Muscle layer of duodenum (tissue), 2 donors: ENCODE data around the gene NRF1.
"Not testable (repeated sequence)": the region's sequence is repeated elsewhere in the genome, so short reads cannot be mapped to it uniquely, and the experiment has no call there.

Experiments
- H3K27ac ChIP-seq: one replicate; pipeline ENCODE4 v1.7.0; 2013; ENCODE audit warnings: mild to moderate bottlenecking, low read length
- H3K27me3 ChIP-seq: one replicate; pipeline ENCODE4 v1.7.0; 2013; ENCODE audit warnings: low read depth, mild to moderate bottlenecking, control low read depth, low read length
- H3K36me3 ChIP-seq, 2 donors: one replicate each; pipeline ENCODE4 v1.7.0; 2013; ENCODE audit warnings: low read length in 2 of 2, control low read depth in 1 of 2, mild to moderate bottlenecking in 1 of 2; ENCODE audit not compliant: insufficient read depth in 2 of 2, control insufficient read depth in 1 of 2
- H3K4me1 ChIP-seq, 2 donors: one replicate each; pipeline ENCODE4 v1.7.0; 2013; ENCODE audit warnings: low read length in 2 of 2, mild to moderate bottlenecking in 2 of 2, control low read depth in 1 of 2, moderate library complexity in 1 of 2; ENCODE audit not compliant: insufficient read depth in 2 of 2, control insufficient read depth in 1 of 2
- H3K4me3 ChIP-seq, 2 donors: one replicate each; pipeline ENCODE4 v1.7.0; 2013; ENCODE audit warnings: low read length in 2 of 2, low read depth in 1 of 2, mild to moderate bottlenecking in 1 of 2
- H3K9me3 ChIP-seq, 2 donors: one replicate each; pipeline ENCODE4 v1.7.0; 2013; ENCODE audit warnings: low read length in 2 of 2, control low read depth in 1 of 2, mild to moderate bottlenecking in 1 of 2; ENCODE audit not compliant: control insufficient read depth in 1 of 2
- donor health status: healthy.

Gene NRF1

DNA sequence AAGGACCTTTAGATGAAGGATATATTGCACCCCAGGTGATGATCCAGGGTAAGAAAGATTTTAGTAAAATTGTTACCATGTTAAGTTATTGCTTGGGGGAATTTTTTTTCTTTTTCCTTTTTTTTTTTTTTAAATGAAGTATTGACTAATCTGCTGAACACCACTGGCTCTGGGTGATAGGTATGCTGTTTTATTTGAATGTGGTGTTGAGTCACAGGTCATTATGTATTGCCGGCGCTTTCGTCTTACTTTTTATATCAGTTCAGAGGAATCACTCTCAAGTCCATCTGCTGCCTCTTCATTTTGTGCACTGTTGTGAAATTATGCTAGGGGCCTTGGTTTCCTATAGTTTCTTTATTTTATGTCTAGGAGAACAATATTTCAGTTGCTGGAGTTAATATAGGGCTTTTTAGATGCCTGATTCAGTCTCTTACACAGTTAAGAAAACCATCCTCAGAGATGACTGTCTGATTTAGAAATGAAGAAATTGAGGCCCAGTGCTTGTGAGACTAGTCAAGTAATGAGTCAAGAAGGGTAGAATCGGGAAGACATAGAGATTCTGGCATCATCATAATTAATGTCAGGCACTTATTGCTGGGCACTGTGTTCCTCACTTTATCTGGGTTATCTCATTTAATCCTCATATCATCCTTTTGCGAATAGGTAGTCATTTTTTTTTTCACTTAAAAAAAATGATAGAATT is 38.7 kb downstream of the NRF1 start:
- Histone ChIP-seq H3K36me3 (peaks cover 0 to 3% of the 10 kb centered on the region in 2 donors), H3K27me3 (no peaks in the 10 kb centered on the region), H3K27ac (no peak overlapping the region)

DNA sequence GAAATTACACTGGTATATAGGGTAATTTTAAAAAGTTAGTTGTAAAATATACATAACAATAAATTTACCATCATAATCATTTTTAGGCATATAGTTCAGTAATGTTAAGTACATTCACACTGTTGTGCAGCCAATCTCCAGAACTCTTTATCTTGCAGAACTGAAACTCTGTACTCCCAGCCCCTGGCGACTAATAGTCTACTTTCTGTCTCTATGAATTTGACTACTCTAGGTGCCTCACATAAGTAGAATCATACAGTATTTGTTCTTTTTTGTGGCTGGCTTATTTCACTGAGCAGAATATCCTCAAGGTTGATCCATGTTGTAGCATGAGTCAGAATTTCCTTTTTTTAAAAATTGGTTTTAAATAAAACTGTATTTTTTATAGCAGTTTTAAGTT is 41.4 kb downstream of the NRF1 start:
- Histone ChIP-seq H3K27ac (no peak overlapping the region), H3K4me3 (no peak overlapping the region), H3K9me3 (no peaks in the 10 kb centered on the region), H3K36me3 (peaks cover 0 to 8% of the 10 kb centered on the region in 2 donors), H3K27me3 (no peaks in the 10 kb centered on the region), H3K4me1 (no peaks in the 10 kb centered on the region)

More for the DNA sequence above, 38.7 kb downstream of the NRF1 start:
- H3K4me3 ChIP-seq, result no peak overlapping the region
- no peaks in the 10 kb centered on the region for H3K4me1 ChIP-seq
- H3K9me3 ChIP-seq, result no peaks in the 10 kb centered on the region

GRCh38 chr7:129655811-129656210 is 44.3 kb downstream of the NRF1 start:
- Histone ChIP-seq H3K27ac (no peak overlapping the region), H3K27me3 (no peaks in the 10 kb centered on the region), H3K9me3 (no peaks in the 10 kb centered on the region), H3K4me3 (no peak overlapping the region), H3K36me3 (peaks cover 6 to 17% of the 10 kb centered on the region in 2 donors), H3K4me1 (no peaks in the 10 kb centered on the region)

GRCh38 chr7:129657363-129657762 is 45.8 kb downstream of the NRF1 start:
- Histone ChIP-seq H3K27me3 (no peaks in the 10 kb centered on the region), H3K36me3 (peaks cover 6 to 27% of the 10 kb centered on the region in 2 donors), H3K9me3 (no peaks in the 10 kb centered on the region), H3K4me1 (no peaks in the 10 kb centered on the region), H3K4me3 (no peak overlapping the region), H3K27ac (no peak overlapping the region)

- H3K9me3 ChIP-seq, H3K4me1 ChIP-seq, H3K4me3 ChIP-seq, H3K27ac ChIP-seq, H3K27me3 ChIP-seq: not testable (repeated sequence)
- H3K36me3 ChIP-seq, result peaks cover 6 to 27% of the 10 kb centered on the region in 2 donors
Measured at GRCh38 chr7:129659907-129660306, 48.4 kb downstream of the NRF1 start.

DNA sequence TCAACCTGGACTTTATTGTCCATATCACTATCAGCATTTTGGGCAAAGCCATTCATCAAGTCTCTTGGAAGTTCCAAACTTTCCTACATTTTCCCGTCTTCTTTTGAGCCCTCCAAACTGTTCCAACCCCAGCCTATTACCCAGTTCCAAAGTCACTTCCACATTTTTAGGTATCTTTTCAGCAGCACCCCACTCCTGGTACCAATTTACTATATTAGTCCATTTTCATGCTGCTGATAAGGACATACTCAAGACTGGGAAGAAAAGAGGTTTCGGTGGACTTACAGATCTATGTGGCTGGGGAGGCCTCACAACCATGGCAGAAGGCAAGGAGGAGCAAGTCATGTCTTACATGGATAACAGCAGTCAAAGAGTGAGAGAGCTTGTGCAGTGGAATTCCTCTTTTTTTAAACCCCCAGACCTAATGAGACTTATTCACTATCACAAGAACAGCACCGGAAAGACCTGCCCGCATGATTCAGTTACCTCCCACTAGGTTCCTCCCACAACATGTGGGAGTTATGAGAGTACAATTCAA is 50.2 kb downstream of the NRF1 start:
- H3K4me1 ChIP-seq, result peaks cover 0 to 4% of the 10 kb centered on the region in 2 donors
- H3K27me3 ChIP-seq, result no peaks in the 10 kb centered on the region
- H3K4me3 ChIP-seq, result no peak overlapping the region
- H3K9me3 ChIP-seq, result no peaks in the 10 kb centered on the region
- H3K36me3 ChIP-seq, result peaks cover 6 to 27% of the 10 kb centered on the region in 2 donors
- H3K27ac ChIP-seq, result no peak overlapping the region

DNA sequence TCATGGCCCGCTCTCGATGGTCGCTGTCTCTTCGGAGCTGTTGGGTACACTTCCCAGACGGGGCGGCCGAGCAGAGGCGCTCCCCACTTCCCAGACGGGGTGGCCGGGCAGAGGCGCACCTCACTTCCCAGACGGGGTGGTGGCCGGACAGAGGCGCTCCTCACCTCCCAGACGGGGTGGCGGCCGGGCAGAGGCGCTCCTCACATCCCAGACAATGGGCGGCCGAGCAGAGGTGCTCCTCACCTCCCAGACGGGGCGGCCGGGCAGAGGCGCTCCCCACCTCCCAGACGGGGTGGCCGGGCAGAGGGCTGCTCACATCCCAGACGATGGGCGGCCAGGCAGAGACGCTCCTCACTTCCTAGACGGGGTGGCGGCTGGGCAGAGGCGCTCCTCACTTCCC is 51.7 kb downstream of the NRF1 start:
- not testable (repeated sequence) for H3K27me3 ChIP-seq, H3K27ac ChIP-seq, H3K9me3 ChIP-seq, H3K4me1 ChIP-seq, H3K4me3 ChIP-seq
- peaks cover 6 to 19% of the 10 kb centered on the region in 2 donors for H3K36me3 ChIP-seq

DNA sequence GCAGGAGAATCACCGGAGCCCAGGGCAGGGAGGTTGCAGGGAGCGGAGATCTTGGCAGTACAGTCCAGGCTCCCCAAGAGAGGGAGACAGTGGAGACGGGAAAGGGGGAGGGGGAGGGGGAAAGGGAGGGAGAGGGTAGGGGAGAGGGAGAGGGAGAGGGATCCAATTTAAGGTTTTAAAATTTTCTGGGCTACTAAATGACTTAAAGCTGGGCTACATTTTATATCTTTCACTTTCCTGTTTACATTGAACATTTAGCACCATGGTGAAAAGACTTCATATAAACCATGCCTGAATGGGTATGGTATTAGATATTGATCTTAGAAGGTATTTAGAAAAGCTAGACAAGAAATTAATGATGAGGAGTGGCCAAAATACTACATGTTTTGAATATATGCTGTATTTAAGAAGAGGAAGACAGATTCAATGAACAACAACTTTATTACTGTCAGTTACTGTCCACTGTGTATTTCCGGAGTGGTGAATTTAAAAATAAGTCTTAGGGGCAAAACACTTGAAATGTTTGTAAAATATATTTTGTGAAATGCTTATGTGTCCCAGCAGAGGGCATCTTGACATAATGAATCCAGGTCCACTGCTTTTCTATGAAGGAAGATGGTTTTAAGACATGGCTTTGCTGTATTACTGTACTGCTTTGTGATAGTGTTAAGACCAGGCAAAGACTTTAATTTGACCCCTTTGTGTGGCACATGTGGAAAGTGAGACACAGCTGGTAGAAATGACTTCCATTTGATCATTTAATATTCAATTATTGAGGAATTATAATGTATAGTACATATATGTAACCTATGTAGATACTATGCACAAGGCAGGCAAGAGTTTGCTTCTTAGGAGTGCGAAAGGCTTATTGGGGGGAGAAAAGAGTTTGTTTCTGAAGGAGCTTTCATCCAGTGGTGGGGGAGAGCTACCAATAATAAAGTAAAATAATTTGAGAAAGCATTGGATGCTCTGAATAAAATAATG is 52.8 kb downstream of the NRF1 start:
- Histone ChIP-seq H3K27me3 (no peaks in the 10 kb centered on the region), H3K36me3 (peaks cover 5 to 18% of the 10 kb centered on the region in 2 donors), H3K9me3 (no peaks in the 10 kb centered on the region), H3K4me1 (peaks cover 0 to 4% of the 10 kb centered on the region in 2 donors), H3K4me3 (no peak overlapping the region), H3K27ac (no peak overlapping the region)

DNA sequence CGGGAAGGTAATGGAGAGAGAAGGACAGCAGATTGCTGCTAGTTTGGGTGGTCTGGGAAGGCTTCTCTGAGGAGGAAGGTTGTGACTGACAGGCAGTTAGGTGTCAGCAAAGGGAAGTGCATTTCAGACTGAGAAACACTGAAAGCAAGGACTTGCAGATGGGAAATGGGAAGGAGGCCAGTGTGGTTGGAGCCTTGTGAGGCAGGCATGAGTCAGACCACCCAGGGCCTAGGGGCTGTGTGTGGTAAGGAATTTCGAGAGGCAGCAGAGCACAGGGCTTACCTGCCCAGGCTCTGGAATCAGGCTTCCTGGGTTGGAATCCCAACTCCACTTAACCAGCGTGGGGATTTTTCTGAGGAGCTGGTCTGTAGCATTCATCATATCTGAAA is 53.5 kb downstream of the NRF1 start:
- Histone ChIP-seq H3K36me3 (peaks cover 0 to 12% of the 10 kb centered on the region in 2 donors), H3K27ac (no peak overlapping the region), H3K27me3 (no peaks in the 10 kb centered on the region), H3K9me3 (no peaks in the 10 kb centered on the region), H3K4me3 (no peak overlapping the region), H3K4me1 (peaks cover 0 to 4% of the 10 kb centered on the region in 2 donors)

DNA sequence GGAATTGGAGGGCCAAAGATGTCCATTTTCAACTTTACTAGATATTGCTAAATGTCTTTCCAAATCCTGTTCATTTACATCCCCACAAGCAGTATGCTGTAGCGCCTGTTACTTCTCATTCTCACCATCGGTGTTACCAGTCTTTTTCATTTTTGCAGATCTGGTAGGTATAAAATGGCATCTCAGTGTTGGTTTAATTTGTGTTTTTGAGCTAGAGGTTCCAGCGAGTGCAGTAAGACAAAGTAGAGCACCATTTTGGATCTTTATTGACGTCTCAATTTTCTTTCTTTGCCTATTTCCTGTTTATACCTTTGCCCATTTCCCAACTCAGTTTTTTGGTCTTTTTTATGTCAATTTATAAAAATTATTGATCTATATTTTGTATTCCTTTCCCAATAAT is 55.6 kb downstream of the NRF1 start:
- Histone ChIP-seq H3K9me3 (no peaks in the 10 kb centered on the region), H3K27ac (no peak overlapping the region), H3K36me3 (peaks cover 5 to 7% of the 10 kb centered on the region in 2 donors), H3K4me3 (no peak overlapping the region), H3K27me3 (no peaks in the 10 kb centered on the region), H3K4me1 (peaks cover 0 to 4% of the 10 kb centered on the region in 2 donors)

GRCh38 chr7:129667551-129667950 is 56.0 kb downstream of the NRF1 start:
- Histone ChIP-seq H3K4me1 (peaks cover 0 to 4% of the 10 kb centered on the region in 2 donors), H3K36me3 (peaks cover 9% of the 10 kb centered on the region in 2 donors), H3K27ac (no peak overlapping the region), H3K27me3 (no peaks in the 10 kb centered on the region), H3K4me3 (no peak overlapping the region), H3K9me3 (no peaks in the 10 kb centered on the region)
